PFSK-1 (cell line): ENCODE data around the gene SLC16A8.

Experiments used
- FOXP2 ChIP-seq: optimal IDR thresholded peaks from 2 replicates; pipeline ENCODE3; 2011; ENCODE audit warnings: borderline replicate concordance, control low read depth, inconsistent platforms; ENCODE audit not compliant: insufficient read depth; ENCODE audit errors: extremely low read length, extremely low read depth
- POLR2AphosphoS5 ChIP-seq: IDR thresholded peaks from 2 replicates; pipeline ENCODE4 v1.6.1; 2012; ENCODE audit warnings: low read depth, mild to moderate bottlenecking, control low read depth, low read length, moderate library complexity
- REST ChIP-seq, 2 experiments: IDR thresholded peaks; 2 replicates each; pipeline versions ENCODE4 v1.6.1 to v1.8.0; 2011 to 2012; ENCODE audit warnings: low read depth in 2 of 2, low read length in 2 of 2, control low read depth in 1 of 2, inconsistent platforms in 1 of 2, mild to moderate bottlenecking in 1 of 2, moderate library complexity in 1 of 2; ENCODE audit not compliant: insufficient read depth in 1 of 2
- SIN3A ChIP-seq: IDR thresholded peaks from 2 replicates; pipeline ENCODE4 v1.6.1; 2012; ENCODE audit warnings: mild to moderate bottlenecking, low read length, moderate library complexity, borderline replicate concordance; ENCODE audit not compliant: insufficient read depth
- TAF1 ChIP-seq: IDR thresholded peaks from 2 replicates; pipeline ENCODE4 v1.6.1; 2012; ENCODE audit warnings: low read length, control low read depth, borderline replicate concordance; ENCODE audit not compliant: insufficient read depth

SLC16A8 gene

GRCh38 chr22:38097058-38097457 is 13.1 kb upstream of the SLC16A8 start:
- TF ChIP-seq SIN3A (no peak), REST (IDR thresholded peaks at IDR 0.05; ENCODE audit: insufficient read depth in 1 of 2, low read depth in 2 of 2, low read length in 2 of 2) (no peak), POLR2AphosphoS5 (no peak), FOXP2 (no peak), TAF1 (no peak)

GRCh38 chr22:38089474-38089851 is 5.5 kb upstream of the SLC16A8 start:
- no peak for TF ChIP-seq POLR2AphosphoS5
- no peak for TF ChIP-seq SIN3A
- no peak for TF ChIP-seq TAF1
- no peak for TF ChIP-seq REST (IDR thresholded peaks at IDR 0.05; ENCODE audit: insufficient read depth in 1 of 2, low read depth in 2 of 2, low read length in 2 of 2)
- TF ChIP-seq FOXP2: no peak

GRCh38 chr22:38088629-38089473 is 4.9 kb upstream of the SLC16A8 start:
- no peak for TF ChIP-seq POLR2AphosphoS5
- TF ChIP-seq FOXP2: peak; percentile 69

- TF ChIP-seq FOXP2 (no peak), SIN3A (no peak), REST (IDR thresholded peaks at IDR 0.05; ENCODE audit: insufficient read depth in 1 of 2, low read depth in 2 of 2, low read length in 2 of 2) (no peak), TAF1 (no peak), POLR2AphosphoS5 (no peak)
Observed at GRCh38 chr22:38087855-38088254, 3.9 kb upstream of the SLC16A8 start.

GRCh38 chr22:38086942-38087341 is 3.0 kb upstream of the SLC16A8 start:
- TF ChIP-seq REST (IDR thresholded peaks at IDR 0.05; ENCODE audit: insufficient read depth in 1 of 2, low read depth in 2 of 2, low read length in 2 of 2) (no peak), TAF1 (no peak), POLR2AphosphoS5 (no peak), FOXP2 (no peak), SIN3A (no peak)
